DMS53 treated with DMSO at 0.1 percent for 48 hours (cell line): ENCODE results near the gene SSH3.

Source experiments
- DNase-seq: peaks from one replicate; lab custom pipeline; 2025; ENCODE audit not compliant: unreplicated experiment; lab: John Stamatoyannopoulos, UW

SSH3 gene

GRCh38 chr11:67345247-67345919 is 42.1 kb downstream of the SSH3 start:
- DNase-seq = no peak

DNA sequence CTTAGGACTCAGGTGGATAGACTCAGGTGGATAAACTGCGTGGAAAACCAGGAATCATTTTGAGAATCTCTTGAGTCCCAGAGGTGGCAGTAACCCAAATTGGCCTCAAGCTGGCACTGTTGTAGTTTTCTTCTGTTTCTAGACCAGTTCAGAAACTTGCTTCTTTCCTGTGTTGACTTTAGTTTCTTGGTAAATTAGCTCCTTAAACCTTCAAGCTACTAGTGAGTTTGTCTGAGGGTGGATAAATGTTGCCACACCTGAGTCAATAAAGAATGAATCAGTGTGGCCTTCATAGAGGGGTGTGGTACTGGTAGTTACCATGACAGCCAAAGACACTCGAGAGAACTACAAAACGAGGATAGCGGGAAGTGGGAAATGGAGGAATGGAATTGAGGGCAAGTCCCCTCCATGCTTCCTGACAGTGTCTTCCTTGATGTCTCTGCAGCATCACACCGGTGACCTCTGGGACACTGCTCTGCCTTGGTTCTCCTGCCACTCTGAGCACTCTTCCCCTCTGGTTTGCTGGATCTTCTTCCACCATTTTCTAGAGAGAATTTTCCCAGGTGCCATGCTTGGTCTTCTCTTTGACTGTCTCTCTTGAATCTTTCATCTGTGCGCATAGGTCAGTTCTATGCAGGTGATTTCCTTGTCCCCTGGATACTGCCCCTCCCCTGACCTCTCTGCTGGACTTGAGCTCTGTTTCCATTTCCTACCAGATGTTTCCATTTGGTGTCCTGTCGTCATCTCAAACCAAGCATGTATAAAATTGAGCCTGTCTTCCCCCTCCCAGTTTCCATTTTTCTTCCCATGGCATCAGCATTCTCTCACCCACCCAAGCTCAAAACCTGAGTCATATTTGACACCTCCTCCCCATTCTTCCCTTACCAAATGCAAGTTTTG is 42.8 kb downstream of the SSH3 start:
- peak; percentile 73 for DNase-seq

DNA sequence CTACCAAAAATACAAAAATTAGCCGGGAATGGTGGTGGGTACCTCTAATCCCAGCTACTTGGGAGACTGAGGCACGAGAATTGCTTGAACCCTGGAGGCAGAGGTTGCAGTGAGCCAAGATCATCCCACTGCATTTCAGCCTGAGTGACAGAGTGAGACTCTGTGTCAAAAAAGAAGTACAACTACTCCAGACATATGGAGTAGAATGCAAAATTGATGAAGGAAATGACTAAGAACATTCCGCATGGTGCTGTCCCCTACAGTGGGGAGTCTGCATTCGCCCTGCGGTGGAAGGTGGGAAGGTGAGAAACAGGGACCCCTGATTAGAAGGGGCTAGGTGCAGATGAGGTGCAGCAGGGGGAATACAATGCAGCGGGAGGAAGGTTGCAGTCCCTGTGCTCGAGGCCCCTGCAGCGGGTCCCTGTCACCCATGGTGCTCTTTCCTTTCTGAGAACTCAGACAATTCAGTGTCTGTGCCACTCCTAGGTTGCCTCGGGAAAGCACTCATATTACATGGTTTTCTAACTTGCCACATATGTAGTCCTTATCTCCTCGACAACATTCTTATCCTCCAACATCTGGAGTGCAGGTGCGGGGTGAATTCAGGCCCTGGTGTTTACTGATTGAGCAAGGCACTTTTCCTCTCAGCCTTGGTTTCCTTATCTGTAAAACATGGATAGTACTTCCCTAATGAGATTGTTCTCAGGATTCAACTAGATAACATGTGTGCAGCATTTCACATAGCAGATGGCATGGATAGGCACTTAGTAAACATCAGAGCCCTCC is 44.8 kb downstream of the SSH3 start:
- DNase-seq = no peak

DNA sequence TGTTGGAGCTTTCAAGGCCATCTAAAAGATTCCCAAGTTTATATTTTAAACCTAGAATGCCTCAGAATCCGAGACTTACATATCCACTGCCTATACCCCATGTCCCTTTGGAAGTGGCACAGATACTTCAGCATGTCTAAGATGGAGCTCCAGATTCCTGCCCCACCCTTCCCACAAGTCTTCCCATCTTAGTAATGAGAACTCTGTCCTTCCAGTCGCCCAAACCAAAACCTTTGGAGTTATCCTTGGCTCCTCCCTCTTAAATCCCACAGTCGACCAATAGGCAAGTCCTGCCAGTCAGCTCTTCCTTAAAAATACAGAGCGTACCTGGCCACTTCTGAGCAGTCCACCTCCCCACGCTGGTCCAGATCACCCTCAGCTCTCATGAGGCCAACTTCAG is 45.7 kb downstream of the SSH3 start:
- no peak for DNase-seq

GRCh38 chr11:67349457-67349856 is 46.1 kb downstream of the SSH3 start:
- no peak for DNase-seq

GRCh38 chr11:67349928-67350465 is 46.7 kb downstream of the SSH3 start:
- DNase-seq = no peak

DNA sequence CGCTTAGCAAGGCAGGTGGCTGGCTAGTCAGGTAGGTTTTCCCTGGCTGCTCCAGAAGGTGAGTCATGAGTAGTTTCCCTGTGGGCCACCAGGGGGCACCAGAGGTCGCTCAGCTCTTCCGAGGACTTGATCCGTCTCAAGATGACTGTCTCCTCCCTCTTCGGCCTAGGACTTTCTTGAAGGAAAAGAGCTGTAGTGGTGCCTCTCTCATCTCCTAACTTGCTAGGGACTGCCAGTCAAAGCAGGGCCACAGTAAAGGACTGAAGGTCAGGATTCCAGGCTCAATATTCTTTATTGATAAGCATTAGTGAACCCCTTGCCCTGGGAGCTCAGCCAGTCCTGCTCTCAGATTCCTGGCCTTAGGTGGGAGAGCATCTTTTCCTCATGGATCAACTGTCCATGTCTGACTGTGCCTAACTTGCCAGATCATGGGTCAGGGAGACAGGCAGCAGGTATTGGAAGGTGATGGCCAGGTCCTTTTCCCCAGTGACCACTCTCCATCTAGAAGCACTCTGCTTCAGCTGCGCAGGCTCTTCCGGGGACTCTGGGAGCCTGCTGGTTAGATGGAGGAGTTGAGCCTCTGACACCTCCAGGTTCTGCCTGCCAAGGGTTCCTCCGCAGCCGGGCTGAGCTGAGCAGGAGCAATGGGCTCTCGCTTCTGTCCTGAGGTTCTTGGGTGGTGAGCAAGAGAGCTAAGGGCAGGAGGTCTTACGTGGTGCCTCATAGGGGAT is 48.1 kb downstream of the SSH3 start:
- DNase-seq = peak; percentile 89

DNA sequence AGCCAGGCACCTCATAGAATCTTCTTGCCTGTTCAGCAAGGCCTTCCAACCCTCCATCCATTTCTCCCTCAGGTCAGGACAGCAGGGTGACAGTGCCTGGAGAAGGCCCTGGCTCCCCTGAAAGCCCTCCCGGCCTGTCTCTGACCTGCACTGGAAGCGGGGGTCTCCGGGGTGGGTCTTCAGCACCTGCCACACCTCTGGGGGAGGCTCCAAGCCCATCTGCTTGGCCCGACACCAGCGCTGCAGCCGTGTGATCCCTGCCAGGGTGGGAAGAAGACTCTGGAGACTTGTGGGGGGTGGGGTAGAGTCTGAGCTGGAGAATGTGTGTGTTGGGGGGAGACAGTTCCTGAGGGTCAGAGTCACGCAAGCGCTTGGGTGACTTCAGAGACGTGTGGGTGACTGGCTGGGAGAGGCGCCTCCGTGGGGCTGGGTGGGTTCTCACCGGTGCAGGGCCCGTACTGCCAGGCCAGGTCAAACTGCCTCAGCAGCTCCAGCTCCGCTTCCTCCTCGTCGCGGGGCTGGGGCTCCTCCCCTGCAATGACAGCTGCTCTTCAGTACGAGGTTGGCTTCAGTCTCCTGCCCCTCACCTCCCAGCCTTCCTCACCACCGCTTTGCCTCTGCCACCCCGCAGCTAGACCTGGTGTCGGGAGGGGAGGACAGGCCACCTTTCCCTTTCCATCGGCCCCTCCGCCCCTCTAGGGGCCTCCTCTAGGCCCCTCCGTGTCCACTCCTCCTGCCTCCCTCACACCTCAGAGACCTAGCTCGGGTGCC is 49.4 kb downstream of the SSH3 start:
- peak; percentile 89 for DNase-seq

DNA sequence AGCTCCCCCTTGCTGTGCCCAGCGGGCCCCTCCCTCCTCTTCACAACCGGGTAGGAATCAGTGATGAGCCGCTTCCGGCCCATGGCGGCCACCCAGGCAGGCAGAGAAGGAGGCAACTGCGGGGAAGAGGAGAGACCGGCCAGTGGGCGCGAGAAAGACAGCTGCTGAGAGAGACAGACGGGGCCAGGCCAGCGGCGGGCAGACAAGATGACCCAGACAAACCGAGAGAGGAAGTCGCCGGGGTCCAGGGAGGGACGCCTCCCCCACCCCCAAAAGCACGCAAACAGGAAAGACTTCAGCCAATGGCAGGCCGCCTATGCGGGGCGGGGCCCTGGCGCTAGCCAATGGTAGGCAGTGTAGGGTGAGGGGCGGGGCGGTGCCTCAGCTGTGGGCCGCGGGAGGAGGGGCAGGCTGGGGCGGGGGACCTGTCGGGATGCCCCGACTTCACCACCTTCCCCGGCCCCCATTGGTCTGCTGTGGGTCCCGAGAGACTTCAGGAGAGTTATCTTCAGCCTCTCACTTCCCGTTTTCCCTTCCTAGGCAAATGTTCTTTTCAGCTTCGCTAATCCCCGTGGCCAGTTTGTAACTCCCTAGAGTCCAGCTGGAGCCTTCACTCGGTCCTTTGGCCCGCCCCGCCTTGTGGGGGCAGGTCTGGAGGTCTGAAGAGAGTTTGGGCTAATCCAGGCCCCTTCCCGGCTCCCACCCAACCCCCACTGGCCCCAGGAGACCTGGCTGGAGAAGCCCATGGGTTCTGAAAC is 50.2 kb downstream of the SSH3 start, which contains the start of gene POLD4:
Gene POLD4, minus strand, starts transcription at position 230 of the 758 bp plus-strand sequence. Its CDS starts 147 bp downstream, at position 83.
- DNase-seq = peak; percentile 94

GRCh38 chr11:67354075-67355022 is 51.0 kb downstream of the SSH3 start:
- DNase-seq = peak; percentile 84

GRCh38 chr11:67355023-67355793 is 51.9 kb downstream of the SSH3 start:
- DNase-seq = no peak

DNA sequence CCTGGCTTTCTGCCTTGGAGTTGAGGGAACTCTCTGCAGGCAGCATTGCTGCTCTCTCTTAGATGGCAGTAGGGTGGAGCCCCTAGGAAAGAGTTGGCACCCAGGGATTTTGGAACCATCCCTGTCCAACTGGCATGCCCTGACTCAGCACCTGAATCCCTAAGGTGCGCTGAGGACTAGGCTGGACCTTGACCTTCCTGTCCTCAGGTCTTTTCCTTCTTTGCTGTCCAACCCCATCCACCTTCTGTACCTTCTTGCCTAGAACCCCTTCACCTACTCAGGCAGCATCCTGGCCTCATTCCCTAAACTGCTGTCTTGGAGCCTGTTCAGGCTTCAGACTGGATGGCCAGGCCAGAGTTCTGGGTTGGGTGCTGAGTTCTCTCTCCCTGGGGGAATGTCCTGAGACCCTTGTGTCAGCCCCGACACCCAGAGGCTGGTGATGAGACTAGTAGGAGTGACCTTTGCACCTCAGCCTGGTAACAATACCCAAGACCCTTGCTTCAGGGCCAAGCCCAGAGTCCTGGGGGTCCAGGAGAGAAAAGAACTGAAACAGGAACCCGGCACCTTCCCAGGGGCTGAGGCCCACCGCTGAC is 52.6 kb downstream of the SSH3 start:
- no peak for DNase-seq

- DNase-seq = no peak
These were observed 53.1 kb downstream of the SSH3 start for GRCh38 chr11:67356387-67356863.

- peak; percentile 86 for DNase-seq
These were observed 53.7 kb downstream of the SSH3 start for GRCh38 chr11:67356864-67357561.

- DNase-seq = no peak
These were observed 54.7 kb downstream of the SSH3 start for GRCh38 chr11:67357831-67358670.
